NOMO-1 treated with DMSO at 0.1 percent for 48 hours (cell line): ENCODE measurements around the gene NEUROD1.
"Not testable (repeated sequence)": the region's sequence is repeated elsewhere in the genome, so short reads cannot be mapped to it uniquely, and the experiment has no call there.

Experiments
- DNase-seq: peaks from one replicate; lab custom pipeline; 2025; ENCODE audit not compliant: unreplicated experiment; lab: John Stamatoyannopoulos, UW

The NEUROD1 gene

GRCh38 chr2:181680055-181680936, at the start of gene NEUROD1:
NEUROD1 (minus strand) TSS chr2:181680517; CDS start chr2:181678860, 1,657 bp downstream.
- DNase-seq, result no peak

DNA sequence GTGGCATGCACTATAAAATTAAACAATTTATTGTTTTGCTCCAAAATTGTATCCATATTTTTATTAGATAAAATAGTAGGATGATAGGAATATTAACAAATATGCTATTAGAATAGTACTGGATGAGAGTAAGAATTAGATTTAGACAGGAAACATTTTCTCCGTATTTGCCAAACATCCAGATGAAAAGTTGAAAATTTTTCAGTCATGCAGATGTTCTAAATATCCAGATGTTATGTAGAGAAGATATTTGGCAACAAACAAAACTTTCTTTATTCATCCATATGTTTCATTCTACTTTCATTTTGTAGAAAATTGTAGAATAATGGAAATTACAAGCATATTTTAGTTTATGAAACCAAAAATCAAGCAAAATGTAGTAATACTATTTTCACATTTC, 45.2 kb upstream of the NEUROD1 start:
- DNase-seq, result no peak

DNA sequence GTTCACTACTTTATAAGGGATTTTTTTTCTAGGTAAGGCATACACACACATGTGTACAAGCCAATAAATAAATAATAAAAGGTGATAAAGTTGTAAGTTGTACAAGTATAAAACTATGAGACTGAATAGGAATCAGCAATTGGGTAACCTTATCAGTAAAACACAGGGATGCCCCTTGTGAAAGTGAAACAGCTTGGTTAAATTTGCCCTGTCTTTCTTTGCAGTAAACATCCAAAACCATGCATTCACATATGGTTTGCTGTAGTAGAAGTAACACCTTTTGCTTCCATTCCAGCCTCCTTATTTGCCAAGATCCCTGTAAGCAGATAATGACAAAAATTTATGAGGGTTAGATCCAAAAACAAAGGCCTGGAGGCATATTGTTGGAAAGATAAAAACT, 44.3 kb upstream of the NEUROD1 start:
- DNase-seq, result no peak

GRCh38 chr2:181723731-181724130, 43.4 kb upstream of the NEUROD1 start:
- DNase-seq, result no peak

DNA sequence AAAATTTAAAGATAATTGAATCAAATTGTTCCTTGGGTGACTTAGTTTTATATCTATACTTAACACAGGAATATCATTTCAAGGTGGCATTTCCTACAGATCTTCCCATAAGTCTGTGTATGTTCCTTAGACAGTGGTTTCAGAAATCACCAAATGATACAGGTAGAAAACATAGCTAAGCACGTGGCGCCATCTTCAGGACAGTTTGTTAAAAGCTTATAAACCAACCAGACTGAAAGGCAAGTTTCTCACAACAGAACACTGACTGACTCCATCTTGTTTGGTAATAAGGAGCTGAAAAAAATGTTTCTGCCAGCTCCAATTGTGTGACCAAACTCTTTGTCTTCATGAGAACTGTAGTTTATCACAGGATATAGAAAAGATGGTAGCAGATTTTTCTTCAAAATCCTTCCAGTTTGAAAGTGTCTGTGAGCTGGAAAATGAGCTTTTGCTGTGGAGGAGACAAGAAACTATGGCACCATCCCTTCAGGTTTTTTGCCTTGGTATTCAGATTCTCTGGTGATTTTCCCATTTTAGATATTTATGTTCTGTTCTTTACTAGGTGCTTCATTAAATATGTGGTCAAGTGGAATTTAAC, 34.8 kb upstream of the NEUROD1 start:
- DNase-seq, result peak; percentile 87

DNA sequence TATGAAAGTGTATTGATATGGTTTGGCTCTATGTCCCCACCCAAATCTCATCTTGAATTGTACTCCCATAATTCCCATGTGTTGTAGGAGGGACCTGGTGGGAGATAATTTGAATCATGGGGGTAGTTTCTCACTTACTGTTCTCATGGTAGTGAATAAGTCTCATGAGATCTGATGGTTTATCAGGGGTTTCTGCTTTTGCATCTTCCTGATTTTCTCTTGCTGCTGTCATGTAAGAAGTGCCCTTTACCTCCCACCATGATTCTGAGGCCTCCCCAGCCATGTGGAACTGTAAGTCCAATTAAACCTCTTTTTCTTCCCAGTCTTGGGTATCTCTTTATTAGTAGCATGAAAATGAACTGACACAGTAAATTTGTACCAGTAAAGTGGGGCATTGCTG, 30.7 kb upstream of the NEUROD1 start:
- not testable (repeated sequence) for DNase-seq

DNA sequence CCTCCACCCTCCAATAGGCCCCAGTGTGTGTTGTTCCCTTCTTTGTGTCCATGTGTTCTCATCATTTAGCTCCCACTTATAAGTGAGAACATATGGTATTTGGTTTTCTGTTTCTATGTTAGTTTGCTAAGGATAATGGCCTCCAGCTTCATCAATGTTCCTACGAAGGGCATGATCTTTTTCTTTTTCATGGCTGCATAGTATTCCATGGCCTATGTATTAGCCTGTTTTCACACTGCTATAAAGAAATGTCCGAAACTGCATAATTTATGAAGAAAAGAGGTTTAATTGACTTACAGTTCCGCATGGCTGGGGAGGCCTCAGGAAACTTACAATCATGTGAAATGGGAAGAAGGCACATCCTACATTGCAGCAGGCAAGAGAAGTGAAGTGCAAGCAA, 22.2 kb upstream of the NEUROD1 start:
- not testable (repeated sequence) for DNase-seq

GRCh38 chr2:181698223-181698622, 17.9 kb upstream of the NEUROD1 start:
- DNase-seq, result no peak

DNA sequence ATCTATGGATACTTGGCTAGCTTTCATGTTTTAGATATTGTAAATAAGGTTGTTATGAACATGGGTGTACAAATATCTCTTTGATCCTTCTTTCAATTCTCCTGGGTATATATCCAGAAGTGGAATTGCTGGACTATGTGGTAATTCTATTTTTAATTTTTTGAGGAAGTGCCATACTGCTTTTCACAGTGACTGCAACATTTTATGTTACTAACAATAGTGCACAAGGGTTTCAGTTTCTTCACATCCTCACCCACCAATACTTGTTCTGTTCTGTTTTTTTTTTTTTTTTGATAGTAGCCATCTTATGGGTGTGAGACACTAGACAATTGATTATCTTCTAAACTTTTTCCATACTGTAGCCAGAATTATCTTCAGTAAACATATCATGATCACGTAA, 17.3 kb upstream of the NEUROD1 start:
- DNase-seq, result peak; percentile 87

DNA sequence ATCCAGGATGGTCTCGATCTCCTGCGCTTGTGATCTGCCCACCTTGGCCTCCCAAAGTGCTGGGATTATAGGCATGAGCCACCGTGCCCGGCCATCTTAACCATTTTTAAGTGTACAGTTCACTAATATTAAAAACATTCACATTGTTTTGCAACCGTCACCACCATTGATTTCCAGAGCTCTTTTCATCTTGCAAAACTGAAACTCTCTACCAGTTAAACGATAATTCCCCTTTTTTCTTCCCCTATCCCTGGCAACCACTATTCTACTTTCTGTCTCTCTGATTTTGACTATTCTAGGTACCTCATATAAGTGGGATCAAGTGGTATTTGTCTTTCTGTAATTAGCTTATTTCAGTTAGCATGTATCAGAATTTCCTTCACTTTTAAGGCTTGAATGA, 16.8 kb upstream of the NEUROD1 start:
- peak; percentile 79 for DNase-seq

GRCh38 chr2:181694271-181694670, 14.0 kb upstream of the NEUROD1 start:
- no peak for DNase-seq

DNA sequence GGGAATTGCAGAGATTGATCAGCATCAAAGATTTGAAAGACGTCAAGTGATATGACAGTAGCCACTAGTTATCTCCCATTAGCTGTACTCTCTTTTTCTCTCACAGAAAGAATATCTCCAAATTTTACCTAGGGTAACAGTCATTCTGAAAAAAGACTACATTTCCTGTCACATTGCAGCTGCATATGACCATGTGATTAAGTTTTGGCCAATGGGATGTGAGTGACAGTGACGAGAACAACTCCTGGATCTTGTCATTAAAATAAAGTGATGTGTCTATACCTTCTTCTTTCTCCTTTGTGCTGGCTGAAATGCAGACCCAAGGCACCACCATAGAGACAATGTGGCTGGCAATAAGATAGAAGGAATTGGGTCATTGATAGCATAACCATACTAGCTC, 10.5 kb upstream of the NEUROD1 start:
- DNase-seq, result no peak

GRCh38 chr2:181686576-181687185, 6.4 kb upstream of the NEUROD1 start:
- DNase-seq, result no peak

DNA sequence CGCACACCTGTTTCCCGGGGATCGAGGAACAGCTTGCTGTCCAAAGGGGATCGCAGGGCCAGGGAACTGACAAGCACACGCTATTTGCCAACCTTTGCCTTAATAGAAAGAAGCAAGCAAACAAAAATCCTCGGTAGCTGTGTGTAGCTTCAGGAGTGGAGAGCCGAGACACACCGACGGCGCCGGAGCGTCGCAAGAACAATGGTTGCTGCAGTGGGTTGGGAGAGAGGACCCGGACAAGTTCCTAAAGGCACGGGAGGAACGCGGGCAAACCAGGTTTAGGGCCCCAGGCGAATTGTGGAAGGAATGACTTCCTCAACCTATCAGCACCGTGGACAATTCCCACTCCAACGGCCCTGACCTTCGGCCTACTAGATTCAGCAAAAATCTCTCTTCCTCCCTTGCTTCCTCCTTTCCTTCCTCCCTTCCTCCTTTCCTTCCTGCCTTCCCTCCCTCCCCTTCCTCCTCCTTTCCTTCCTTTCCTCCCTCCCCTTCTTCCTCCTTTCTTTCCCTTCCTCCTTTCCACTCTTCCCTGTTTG, 4.9 kb upstream of the NEUROD1 start:
- DNase-seq, result no peak

DNA sequence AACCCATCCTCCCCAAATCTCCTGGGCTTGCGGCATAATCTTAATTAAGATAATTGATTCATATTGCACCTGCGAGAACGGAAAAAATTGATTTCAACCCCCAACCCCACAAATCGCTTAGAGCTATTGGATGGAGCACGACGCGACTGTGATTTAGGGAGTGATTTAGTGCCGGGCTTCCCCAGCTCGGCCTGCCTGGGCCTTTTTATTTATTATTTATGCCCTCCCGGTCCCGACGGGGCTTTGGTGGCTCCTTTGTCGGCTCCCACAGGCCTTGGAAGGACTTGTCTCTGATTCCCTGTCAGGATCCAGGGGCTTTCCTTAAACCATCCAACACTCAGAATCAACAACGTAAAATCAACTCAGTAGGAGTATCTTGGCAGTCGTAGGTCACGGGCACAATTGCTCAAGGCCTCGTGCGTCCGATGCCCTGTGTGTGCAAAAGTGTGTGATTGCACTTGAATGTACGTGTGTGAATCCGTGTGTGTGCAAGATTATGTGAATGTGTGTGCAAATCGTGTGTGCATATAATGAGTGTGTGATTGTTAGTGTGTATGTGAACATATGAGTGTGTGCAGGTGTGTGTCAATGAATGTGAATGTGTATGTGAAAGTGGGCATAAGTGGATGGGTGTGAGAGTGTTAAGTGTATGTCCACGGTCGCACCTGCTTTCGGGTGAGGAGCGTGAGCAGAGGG, 4.3 kb upstream of the NEUROD1 start:
- DNase-seq, result no peak

DNA sequence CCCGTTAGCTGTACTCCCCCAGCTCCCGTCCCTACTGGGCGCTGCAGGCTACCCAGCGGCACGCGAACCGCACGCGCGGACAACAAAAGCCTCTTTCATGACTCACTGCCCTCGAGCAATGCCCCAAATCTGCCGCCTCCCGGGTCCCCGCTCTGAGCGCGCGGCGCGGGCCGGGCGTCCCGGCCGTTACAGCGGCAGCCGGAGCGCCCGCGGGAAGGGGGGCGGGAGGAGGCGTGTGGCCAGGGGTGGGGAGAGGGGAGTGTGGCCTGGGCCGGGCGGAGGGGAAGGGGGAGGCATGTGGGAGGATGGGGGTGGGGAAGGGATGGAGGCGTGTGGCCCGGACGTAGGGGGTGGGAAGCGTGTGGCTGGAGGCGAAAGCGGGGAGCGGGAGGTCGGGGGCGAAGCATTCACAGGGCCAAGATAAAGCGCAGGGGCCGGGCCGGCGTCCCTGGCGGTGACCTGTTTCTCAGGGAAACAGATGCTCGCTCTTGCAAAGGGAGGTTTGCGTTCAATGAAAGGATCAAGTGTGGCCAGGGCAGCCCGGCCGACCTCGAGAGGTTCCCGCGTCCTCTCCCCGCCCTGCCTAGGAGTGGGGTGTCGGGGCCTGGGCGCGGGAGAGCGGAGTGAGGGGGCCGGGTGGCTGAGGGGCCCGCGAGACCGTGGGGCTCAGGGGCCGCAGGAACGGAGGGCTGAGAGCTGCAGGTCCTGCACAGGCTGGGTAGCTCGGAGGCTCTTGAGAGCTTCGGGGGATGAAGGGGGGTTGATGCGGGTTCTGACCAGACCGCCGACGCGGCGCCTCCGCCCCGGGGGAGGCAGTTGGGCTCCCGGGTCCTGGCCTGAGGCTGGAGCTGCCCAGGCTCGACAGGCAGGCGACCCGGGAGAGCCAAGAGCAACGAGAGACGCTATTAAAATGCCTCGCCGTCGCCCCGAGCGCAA, 3.5 kb upstream of the NEUROD1 start:
- DNase-seq, result no peak

DNA sequence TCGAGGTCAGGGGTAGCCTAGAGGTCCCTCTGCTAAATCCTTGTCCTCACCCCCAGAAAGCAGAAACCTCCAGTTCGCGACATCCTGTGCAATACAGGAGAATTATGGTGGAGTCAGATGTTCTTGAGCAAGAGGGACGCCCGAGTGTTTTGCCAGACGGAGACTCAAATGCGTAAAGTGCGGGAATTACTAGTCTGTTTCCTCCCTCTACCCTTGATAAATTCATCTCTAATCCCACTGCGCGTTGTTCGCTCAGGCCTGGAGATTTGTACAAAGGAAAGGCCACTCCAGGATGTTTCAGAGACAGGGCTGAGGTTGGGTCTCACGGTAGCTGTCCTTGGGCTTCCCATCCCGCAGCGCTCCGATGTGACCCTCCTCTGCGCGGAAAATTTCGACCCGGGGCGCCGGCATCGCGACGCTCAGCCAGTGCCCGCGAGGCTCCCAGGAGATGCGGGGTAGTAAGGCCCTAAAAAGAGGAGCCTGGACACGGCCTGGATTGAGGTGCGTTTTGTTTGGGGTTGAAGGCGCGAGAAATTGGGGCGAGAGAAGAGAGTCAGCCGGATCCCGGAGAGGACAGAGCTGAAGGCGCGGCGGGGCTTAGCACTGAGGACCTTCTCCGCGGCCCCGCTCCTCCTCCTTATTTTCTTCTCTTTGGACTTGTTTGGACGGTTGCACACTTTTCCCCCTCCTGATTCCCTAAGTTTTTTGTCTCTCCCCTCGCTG, 2.6 kb upstream of the NEUROD1 start:
- DNase-seq, result no peak

DNA sequence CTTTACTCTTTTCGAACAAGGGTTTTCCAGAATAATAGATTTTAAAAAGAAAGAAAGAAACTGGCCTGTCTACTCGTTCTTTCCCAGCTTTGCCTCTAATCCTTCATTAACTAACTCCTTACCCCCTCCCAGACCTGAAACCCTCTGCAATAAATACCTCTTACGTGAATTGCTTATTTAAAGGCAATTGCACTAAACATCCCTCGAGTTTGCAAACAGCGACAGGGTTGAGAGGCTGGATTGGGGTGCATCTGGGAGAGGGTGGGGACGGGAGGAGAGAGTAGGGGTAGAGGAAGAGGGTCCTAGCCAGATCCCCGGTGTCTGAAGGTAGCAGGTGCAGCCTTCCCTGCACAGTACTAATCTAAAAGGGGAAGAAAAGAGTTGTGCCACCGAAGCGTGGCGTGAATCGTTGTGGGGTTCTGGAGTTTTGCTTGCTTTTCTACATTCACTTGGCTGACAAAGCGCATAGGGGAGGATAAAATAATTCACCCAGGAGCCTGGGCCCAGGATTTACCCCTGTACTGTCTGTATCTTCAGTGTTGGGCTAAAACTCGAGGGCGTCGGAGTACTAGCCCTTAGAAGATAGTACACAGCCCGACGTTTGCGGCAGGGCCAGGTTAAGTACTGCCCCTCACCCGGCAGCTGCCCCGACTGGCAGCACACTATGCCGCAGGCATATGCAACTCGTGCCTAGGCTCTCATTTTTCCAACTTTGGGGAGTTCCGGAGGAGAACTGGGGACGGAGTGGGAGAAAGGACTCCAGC, 1.9 kb upstream of the NEUROD1 start:
- DNase-seq, result no peak
